Measurements from ENCODE around the gene CARD19.
"Not testable (repeated sequence)": the region's sequence is repeated elsewhere in the genome, so short reads cannot be mapped to it uniquely, and the experiment has no call there.

Gene CARD19

DNA sequence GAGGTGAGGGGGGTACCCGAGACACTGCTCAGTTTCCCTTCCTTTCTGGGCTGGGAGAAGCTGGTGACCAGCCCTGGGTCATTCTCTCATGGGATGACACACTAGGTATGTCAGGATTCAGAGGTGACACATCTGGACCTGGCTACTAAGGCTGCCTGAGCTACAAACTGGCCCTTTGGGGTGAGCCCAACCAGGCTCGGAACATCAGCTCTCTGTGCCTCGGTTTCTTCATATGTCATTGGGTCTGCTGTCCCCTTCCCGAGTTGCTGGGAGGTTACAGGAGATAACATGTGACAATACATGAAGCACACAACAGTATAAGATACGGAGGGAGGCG lies 11.8 kb downstream of the CARD19 start:
- DNase-seq (ENCODE audit: low read depth): no peak

DNA sequence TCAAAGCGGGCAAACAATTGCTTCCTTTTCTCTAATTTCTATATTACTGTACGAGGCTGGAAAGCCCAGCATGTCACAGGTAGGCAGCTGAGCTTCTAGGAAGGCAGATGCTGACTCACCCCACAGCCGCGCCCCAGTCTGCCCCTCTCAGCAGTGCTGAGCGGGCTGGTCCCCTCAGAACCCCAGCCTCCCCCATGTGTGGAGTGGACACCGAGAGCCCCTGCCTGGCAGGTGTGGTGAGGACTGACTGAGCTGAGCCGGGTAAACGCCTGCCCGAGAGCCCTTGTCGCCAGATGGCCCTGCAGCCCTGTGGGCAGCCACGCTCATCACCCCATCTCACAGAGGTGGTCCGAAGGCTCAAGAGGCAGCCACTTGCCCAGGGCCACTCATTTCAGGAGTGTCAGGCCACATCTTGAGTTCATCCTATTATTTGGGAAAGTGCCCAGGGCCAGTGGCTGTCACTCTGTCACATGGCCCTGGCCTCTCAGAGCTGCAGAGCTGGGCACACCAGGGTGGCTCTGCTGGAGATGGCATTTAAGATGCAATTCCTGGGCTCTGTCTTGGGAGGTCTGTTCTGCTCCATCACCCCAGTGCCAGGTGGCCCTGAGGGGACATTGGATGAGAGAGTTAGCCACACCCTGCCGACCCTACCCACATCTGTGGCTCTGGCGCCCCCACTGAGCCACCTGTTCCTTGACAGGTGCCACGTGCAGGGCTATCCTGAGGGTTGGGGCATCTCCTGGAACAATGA lies 12.4 kb downstream of the CARD19 start:
- no peak for DNase-seq (ENCODE audit: low read depth)

DNA sequence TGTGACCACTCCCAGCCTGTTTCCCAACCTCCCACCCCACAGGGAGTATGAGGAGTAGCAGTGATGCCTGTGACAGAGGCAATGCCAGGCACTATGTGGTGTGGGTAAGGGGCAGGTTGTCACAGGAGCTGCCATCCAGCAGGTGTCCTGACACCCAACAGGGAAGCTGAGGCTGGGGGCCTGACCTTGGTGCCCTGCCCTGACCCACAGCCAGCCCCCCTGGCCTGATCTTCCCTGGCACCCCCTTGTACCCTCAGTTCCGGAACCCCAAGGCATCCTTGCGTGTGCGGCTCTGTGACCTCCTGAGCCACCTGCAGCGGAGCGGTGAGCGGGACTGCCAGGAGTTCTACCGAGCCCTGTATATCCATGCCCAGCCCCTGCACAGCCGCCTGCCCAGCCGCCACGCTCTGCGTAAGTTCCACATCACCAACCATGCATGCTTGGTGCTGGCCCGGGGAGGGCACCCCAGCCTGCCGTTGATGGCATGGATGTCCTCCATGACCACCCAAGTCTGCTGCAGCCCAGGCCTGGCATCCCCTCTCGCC lies 14.4 kb downstream of the CARD19 start:
- no peak for DNase-seq (ENCODE audit: low read depth)

DNA sequence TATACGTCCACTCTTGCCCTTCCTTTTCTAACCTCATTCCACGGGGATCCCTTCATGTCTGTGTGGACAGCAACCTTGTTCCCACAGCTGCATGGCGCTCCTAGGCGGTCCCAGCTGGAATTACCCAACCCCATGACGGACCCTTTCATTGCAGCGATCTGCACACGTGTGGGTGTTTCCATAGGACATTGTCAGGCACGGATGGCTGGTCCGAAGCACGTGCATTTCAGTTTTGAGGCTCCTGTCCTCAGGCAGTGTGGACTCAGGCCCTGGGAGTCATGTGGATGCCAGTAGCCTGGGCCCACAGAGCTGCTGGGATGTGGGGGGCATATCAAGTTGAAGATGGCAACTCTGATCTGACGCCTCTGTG lies 15.0 kb downstream of the CARD19 start:
- no peak for DNase-seq (ENCODE audit: low read depth)

DNA sequence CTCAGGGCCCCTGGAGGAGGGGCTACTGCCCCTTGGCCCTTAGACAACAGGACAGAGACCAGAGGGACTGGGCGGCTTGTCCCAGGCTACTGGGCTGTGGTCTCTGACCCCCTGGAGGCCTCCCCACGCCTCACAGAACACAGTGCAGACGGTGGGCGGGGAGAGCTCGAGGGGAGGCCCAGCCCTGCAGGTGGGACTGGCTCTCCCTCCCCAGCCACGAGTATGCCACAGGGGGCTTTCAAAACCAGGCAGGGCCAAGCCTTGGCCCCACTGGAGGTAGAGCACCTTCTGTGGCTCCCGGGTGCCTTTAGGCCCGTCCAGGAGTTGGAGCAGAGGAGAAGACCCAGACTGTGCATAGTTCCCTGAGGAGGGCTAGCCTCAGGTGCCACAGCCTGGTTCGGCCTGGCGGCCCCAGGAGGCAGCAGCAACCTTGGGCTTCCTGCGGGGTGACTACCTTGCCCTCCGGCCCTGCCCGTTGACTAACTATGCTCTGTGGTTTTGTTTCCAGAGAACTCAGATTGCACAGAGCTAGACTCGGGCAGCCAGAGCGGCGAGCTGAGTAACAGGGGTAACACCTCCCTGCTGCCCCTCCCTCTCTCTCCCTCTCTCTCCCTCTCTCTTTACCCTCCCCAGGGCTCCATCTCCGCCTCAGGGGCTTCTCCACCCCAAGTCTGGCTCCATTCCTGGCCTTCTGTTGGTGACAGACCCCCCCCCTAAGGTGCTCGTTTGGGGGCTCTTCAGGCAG lies 15.5 kb downstream of the CARD19 start:
- DNase-seq (ENCODE audit: low read depth): no peak

DNA sequence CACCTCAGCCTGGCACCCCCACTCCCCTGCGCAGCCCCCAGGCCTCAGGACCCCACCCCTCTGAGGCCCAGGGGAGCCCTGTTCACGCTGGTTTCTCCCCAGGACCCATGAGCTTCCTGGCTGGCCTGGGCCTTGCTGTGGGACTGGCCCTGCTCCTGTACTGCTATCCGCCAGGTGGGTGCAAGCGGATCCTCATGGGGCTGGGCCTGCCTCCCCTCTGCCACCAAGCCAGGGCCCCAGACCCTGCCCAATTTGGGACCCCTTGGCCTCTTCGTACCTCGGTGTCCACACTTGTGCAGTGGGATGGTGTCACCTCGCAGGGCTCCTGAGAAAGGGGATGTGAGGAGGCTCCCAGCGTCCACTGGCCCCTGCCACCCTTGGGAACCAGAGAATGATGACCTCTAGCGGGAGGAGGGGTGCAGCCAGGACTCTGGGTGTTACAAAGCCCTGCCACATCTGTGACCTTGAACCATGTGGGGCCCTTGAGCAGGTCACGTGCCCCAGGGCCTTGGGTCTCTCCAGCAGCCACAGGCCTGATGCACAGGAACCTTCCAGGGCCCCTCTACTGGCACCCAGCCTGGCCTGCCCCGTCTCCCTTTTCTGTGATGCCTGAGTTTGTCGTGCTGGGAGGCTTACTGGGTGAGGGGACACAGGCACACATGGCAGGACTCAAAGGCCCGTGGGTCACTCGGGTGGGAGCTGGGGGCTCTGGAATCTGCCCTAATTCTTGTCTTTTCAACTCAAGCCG lies 16.3 kb downstream of the CARD19 start:
- no peak for DNase-seq (ENCODE audit: low read depth)

DNA sequence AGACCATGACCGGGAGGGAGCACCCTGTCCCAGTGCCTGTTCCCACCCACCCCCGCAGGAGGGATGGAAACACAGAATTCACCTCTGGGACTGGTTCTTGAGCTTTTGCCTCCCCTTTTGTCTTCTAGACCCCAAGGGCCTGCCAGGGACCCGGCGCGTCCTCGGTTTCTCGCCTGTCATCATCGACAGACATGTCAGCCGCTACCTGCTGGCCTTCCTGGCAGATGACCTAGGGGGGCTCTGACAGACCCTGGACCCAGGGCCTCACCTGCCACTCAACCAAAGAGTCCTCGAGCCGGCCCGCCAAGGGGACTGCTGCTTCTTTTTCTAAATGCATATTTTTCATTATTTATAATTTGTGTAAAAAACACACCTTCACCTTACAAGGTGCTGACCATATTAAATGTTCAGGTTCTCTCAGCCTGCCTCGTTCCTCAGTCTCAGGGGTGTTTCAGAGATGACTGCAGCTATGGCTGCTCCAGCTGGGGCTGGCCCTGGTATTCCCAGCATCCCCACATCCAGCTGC lies 16.9 kb downstream of the CARD19 start:
- DNase-seq (ENCODE audit: low read depth): no peak

DNA sequence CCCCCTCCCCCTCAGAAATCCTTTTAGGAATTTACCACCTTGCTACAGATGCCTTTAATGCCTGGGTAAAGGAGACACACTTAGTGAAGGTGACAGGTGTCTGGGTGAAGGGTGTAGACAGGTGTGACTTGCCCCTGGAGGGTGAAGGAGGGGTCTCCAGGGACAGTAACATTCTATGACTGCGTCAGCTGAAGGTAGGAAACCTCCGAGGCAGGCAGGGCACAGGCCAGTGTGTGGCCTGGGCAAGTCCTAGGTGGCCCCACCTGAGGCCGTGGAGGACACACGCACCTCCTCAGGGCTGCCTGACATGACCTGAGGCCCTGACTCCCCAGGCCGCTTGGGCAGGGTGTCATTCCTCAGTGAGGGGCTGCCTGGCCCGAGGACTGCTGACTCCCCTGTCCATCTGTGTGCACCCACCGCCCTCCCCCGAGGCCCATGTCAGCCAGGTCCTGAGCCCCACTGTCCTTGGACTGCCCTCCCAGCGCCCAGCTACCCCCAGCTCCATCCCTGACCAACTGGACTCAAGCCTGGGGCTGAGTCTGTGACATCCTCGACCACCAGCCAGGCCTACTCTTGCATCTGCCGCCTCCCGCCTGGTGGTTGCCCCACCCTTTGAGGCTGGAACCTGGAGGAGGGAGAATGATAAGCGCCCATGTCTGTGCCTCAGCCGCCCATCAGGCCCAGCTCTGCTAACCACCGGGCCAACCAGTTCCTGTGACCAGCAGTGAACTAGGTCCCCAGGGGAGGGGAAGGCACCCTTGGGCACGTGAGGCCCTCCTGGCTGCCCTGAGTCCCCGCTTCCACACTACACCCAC lies 18.4 kb downstream of the CARD19 start:
- DNase-seq (ENCODE audit: low read depth): no peak

DNA sequence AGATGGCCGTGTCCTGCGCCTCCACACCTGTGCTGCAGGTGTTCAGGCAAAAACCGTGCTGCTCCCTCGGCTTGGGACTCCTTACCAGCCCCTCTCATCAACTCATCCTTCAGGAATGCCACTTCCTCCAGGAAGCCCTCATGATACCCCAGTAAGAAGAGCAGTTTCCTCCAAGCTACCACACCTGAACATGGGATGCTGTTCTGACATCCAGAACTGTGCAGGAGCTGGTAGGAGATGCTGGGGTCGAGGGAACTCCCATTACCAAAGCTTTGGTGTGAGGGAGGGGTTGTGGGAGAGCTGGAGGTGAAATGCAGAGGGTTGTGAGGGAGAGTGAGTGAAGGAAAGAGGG lies 18.9 kb downstream of the CARD19 start:
- no peak for DNase-seq (ENCODE audit: low read depth)

DNA sequence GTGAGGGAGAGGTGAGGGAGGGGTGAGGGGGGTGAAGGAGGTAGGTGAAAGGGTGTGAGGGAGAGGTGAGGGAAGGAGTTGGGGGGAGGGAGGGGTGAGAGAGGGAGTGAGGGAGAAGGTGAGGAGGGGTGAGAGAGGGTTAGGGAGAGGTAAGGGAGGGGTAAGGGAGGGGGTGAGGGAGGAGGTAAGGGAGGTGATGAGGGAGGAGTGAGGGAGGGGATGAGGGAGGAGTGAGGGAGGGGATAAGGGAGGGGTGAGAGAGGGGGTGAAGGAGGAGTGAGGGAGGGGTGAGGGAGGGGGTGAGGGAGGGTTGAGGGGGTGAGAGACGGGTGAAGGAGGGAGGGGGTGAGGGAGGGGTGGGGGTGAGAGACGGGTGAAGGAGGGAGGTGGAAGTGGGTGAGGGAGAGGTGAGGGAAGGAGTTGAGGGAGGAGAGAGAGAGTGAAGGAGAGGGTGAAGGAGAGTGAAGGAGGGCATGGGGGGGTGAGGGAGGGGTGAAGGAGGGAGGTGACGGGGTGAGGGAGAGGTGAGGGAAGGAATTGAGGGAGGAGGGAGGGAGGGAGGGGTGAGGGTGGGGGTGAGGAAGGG lies 19.6 kb downstream of the CARD19 start:
- DNase-seq (ENCODE audit: low read depth): no peak

DNA sequence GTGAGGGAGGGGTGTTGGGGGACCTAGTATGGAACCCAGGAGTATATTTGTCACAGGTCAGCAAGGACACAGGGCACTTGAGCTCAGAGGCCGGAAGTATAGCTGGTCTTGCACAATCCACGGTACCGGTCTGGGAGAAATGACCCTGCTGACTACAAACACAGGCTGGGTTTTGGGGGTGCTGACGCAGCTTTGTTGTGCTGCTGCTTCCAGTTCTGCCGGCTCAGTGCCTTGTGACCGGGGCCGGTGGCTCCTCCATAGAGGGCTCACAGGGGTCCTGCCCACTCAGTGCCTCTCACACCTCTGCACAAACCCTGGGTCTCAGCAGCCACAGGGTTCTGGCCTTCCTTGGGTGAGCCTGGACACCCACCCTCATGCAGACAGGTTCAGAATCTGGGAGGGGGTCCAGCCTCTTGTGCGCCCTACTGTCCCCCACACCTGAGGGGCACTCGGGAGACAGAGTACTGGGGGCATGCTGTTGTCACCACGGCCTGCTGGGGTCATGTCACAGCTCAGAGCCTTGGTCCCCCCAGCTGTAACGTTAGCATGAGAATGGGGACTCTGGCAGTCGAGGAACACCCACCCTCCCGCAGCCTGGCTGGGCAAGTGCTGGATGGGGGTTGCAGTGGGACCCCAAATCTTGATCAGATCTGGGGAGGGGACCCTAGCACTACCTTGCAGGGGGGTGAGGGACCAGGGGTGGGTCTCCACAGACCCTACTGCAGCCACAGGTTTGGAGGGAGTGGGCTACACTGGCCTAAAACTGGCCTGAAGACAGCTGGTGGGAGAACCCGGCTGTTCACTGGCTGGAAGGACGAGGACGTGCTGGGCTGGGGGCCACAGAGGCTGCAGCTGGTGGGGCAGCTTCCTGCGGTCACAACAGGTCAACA lies 20.3 kb downstream of the CARD19 start:
- DNase-seq (ENCODE audit: low read depth): peak; percentile 47

DNA sequence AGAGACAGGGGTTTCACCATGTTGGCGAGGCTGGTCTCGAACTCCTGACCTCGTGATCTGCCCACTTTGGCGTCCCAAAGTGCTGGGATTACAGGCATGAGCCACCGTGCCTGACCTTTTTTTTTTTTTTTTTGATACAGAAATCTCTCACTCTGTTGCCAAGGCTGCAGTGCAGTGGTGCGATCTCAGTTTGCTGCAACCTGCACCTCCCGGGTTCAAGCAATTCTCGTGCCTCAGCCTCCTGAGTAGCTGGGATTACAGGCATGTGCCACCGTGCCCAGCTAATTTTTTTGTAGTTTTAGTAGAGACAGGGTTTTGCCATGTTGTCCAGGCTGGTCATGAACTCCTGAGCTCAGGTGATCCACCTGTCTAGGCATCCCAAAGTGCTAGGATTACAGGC lies 21.5 kb downstream of the CARD19 start:
- not testable (repeated sequence) for DNase-seq (ENCODE audit: low read depth)

DNA sequence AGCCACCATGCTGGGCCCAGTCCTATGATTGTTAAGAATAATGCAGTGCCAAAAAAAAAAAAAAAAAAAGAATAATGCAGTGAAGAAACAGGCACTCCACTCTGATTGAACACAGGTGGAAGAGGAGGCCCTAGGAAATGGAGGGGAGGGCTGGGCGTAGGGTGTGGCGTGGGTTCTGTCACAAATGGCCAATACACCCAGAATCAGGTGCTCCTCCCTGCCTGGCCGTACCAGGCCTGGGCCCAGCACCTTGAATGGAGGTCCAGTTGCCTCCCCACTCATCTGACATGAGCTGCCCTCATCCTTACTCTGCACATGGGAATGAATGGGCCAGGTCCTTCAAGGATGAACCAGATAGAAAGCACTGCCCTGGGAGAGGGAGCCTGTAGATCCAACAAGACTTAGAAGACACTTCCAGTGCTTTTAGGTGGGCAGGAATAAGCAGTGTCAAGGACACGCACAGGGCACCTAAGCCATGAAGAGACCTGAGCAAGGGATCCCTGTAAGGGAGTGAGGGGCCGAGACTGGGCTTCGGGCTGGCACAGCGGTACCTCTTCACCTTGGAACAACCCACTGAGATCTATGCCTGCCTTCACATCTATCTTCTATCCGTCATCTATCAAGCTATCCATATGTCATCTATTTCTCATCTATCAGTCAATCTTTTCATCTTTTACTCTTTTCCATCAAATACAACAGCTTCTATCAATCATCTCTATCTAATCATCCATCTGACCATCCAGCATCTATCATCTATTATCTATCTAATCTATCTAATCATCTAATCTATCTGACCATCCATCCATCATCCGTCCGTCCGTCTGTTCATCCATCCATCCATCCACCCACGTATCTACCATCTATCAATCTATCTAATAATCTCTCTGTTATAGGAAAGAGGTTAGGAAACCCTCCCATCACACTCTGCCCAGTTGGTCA lies 22.2 kb downstream of the CARD19 start:
- DNase-seq (ENCODE audit: low read depth): no peak

DNA sequence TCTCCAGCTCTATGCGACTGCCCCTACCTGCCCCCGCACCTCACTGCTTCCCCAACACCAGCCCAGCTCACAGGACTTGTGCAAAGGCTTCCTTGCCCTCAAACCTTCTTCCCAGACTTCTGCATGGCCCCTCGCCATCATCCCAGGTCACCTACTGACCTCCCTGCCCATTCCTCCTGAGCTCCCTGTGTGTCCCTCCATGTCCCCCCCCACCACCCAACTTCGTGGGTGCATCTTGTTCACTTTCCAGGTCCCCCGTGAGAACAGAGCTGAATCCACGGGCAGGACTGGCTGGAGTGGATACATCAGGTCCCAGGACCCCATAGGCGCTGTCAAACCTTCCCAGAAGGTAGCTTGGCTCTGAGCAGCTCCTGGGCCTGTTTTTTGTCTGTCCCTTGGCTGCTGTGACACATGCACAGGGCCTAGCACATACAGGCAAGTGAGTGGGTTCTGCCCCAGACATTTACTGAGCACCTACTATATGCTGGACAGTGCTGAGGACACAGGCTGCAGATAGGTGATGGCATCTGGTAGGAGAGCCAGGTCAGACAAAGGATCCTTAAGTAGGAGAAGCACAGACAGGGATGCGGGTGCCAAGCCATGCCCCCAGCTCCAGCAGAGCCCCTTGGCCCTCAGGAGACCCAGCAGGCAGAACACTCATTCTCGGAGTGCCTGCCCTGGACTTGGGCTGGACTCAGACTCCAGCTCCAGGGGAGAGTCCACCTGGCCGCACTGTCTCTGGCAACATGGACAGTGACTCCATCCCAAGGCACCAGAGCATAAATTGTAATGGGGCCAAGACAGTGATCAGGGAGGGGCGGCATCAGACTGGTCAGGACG lies 23.1 kb downstream of the CARD19 start:
- no peak for DNase-seq (ENCODE audit: low read depth)

DNA sequence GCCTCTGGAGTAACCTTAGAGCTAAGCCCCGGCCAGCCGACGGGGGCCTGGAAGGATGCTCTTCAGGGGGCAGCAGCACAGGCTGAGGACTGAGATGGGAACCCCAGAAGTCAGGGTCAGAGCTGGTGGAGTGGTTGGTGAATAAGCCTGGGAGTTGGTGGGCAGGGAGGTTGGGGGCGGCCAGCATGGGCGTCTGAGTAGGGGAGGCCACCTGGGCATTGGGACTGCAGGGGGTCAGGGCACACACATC lies 23.6 kb downstream of the CARD19 start:
- no peak for DNase-seq (ENCODE audit: low read depth)

DNA sequence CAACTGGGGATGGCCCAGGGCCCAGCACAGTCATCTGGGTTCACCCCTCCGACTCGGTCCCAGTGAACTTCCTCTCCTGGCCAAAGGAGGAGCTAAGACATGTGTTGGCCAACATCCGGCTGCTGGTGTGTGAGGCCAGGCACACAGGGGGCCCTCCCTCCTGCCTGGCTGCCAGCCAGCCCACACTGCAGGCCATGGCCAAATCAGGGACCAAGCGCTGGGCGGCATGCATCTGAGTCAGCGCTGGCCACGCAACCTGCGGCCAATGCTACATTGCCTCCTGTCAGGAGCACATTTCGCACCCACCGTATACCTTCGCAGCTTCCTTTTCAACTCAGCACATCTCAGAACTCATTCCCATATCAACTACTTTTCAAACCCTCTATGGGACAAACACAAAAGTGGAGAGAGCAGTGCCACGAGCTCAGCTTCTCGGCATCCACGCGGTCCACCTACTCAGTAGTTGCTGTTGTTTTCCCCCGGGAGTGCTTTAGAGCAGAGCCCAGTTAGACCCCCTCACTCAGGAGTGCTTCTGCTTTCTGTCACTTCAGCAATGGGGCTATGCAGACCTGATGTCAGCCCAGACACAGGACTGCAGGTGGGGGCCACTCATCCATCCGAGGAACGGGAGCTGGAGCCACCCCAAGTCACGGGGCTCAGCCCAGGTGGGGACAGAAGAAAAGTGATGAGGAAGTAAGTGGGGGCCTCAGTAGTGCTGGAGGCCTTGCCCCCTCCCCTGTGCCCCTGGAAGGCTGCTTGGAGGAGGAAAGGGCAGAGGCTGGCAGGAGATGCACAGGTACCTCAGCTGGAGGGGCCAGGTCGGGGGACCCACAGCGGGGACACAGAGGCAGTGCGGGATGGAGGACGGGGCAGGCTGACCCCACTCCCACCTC lies 24.2 kb downstream of the CARD19 start:
- DNase-seq (ENCODE audit: low read depth): peak; percentile 90

DNA sequence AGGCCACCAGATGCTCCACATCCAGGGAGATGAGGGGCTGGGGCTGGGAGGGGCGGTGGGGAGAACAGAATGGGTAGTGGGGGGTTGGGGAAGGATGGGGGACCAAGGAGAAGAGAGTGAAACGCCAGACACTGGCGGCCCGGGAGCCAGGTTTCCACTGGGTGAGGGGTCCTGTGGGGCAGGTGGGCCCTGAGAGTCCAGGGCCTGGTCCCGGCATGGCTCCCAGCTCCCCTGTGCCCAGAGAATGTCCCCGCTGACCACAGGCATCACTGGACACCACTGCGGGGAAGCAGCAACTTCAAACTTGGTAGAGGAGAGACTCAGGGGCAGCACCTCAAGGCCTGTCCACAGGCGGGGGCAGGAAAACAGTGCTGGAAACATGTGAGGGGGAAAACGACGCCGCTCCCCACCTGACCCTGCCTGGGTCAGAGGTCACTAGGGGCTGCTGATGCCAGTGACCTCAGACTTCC lies 24.9 kb downstream of the CARD19 start:
- DNase-seq (ENCODE audit: low read depth): no peak
